Dedifferentiated amniotic fluid mesenchymal stem cell (primary cell): ENCODE measurements around the gene SP3.

Source experiments
- DNase-seq: peaks from one replicate; pipeline ENCODE4 v3.0.0-alpha.2; 2016; ENCODE audit errors: extremely low spot score

The SP3 gene

DNA sequence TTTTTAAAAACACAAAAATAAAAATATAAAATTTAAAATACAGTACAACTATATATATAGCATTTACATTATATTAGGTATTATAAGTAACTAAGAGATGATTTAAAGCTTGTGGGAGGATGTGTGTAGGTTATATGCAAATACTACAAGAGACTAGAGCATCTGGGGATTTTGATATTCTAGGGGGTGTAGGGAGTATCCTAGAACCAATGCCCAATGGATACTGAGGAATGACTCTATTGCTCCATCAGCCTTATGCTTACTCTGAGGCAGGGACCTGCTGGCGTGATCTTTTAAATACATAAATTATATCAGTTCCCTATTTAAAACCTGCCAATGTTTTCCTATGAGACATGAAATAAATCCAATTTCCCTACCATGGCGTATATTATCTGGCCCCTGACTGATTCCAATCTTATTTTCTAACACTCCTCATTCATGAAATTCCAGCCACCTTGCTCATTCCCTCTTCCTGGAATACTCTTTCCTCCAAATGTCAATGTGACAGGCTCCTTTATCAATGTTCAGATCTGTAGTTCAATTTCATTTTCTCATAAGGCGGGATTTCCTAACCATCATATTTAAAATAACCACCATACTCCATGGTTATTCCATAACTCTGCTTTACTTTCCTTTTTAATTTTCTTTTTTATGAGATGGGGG lies 22.2 kb downstream of the SP3 start:
- no peak for DNase-seq

- no peak for DNase-seq
Observed at GRCh38 chr2:173941567-173941966, 23.6 kb downstream of the SP3 start.

- DNase-seq, result no peak
Observed at GRCh38 chr2:173940208-173941020, 24.8 kb downstream of the SP3 start.

- DNase-seq, result no peak
Observed at GRCh38 chr2:173938700-173939384, 26.3 kb downstream of the SP3 start.

DNA sequence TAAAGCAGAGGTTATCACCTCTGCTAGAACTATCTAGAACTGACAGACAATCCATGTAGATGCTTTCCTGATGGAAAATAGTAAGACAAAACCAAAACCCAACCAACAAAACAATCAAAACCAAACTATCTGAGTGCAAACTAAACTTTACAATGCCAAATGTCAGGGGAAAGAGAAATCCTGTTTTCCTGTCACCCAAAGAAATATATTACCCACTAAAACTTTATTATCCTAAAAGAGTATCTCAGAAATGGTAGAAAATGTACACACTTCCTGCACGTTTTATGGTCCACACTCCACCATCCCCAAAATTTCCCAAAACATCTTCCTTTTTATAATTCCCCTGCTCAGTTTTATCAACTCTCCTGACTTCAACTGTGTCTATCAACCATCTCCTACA lies 29.9 kb downstream of the SP3 start:
- DNase-seq, result no peak

DNA sequence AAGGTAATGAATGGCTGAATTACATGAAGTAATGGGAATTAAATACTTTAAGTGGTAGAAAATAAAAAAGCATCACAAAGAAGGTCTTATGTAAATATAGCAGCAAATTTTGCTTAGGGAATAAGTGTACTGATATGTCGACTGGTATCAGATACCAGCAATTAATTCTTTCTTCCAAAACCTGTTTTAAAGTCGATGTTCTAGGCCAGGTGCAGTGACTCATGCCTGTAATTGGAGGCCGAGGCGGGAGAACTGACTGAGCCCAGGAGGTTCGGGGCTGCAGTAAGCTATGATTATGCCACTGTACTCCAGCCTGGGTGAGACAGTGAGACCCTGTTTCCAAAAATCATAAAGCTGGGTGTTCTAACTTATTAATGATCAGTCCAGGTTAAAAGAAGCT lies 30.3 kb downstream of the SP3 start:
- DNase-seq, result no peak

DNA sequence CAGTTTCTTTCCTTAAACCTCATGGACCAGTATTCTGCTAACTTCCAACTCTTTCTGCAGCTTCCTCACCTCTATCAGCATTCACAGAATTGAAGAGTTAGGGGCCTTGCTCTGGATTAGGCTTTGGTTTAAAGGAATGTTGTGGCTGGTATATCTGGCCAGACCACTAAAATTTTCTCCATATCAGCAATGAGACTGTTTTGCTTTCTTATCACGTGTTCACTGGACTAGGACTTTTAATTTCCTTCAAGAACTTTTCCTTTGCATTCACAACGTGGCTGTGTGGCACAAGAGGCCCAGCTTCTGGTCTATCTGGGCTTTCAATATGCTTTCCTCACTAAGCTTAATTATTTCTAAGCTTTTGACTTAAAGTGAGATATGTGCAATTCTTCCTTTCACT lies 33.4 kb downstream of the SP3 start:
- DNase-seq, result no peak

DNA sequence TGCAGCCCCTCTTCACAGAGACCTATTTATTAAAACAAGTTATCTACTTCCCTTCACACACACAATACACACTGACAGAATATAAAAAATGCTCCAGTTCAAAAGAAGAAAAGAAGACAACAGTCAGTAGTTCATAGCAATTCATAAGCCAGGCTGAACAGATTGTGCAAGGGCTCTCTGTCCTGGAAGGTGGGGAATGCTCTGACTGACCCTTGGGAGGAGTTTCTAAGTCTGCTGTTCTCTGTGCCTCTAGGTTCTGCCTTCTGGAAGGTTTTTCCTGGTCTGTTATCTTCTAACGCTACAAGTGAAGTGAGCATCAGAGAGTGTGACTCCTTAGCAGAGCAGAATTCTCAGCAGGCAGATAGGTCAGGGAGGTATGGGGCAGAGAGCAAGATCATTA lies 35.7 kb downstream of the SP3 start:
- no peak for DNase-seq

- DNase-seq, result no peak
Observed at GRCh38 chr2:173926875-173927274, 38.3 kb downstream of the SP3 start.

DNA sequence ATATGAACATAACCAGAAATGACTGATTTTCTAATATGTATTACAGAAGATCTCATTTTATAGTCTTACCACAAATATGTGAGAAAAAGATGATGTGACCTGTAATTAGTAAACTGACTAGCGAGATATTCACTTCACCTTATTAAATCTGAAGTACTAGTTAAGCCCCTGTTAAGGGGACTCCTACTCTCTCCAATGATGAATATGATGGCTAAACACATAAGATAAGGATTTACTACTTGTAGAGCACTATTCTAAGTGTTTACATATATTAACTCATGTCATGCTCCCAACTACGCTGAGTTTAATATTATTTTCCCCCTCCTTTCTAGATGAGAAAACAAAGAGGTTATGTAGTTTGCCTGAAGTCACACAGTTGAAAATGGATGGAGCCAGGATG lies 40.9 kb downstream of the SP3 start:
- no peak for DNase-seq

- DNase-seq, result no peak
Observed at GRCh38 chr2:173922760-173923159, 42.4 kb downstream of the SP3 start.

DNA sequence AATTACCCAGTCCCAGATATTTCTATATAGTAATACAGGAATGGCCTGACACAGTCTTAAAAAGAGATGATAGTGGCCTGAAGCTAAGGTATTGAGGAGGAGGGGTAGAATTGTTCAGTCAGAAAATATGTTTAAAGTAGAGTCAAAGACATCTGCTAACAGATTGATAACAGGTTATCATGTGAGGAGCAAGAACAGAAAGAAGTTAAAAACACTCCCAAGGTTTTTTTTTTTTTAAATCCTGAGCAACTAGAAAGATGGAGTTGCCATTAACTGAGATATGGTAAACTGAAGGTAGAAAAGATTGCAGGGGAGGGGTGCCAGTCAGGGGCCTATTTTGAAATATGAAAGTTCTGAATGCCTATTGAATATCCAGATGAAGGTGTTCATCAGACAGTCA lies 43.1 kb downstream of the SP3 start:
- no peak for DNase-seq

DNA sequence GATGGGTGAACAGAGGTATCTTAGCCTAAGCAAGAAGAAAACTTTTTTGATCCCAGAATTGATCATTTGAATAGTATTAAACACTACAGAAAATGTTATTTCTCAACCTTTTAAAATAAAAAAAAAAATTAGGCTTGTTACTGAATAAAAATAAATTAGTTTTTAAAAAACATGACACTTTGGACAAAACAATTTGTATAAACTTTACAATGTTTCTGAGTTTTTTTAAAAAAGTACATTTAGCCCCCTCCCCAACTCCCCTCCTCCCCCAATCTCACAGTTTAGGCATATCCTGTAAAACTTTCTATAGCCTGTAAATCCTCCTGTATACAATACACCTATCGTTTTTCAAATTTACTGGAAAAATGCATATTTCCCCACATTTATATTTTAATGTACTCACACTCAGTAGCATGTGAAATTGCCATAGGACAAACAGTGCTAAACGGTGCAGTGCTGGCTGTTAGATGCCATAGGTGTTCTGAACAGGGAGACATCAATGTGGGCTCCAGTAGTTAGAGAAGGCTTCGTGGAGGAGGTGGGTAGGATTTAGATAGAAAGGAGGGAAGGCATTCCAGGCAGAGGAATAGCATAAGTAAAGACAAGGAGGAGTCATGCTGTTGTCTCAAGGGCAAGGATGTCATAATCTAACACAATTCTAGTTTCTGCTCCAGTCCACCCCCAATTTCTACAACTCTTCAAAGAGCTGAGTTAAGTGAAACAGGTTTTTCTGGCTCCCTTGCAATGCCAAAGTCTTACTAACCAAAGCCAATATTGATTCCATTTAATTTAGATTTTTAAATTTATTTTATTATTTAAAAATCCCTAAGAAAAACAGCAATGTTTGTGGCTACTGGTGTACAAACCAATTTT lies 50.9 kb downstream of the SP3 start:
- no peak for DNase-seq

DNA sequence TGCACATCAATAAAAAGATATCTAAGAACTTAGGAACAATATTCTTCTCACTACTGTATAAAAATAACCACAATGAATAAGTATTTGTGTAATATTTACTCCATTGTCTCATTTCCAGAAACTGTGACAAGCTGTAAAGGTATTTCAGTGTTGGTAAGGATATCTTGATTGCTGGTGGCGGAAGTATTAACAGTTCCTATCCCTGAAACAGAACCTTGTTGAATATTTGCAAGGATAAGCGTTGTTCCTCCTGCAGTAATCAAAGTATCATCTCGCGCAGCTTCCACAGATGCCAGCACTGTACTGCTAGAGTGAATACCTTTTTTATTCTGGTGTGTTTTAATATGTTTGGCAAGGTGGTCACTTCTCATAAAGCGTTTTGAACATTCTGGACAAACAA lies 55.3 kb downstream of the SP3 start:
- no peak for DNase-seq

GRCh38 chr2:173906626-173907025 lies 58.5 kb downstream of the SP3 start:
- no peak for DNase-seq

DNA sequence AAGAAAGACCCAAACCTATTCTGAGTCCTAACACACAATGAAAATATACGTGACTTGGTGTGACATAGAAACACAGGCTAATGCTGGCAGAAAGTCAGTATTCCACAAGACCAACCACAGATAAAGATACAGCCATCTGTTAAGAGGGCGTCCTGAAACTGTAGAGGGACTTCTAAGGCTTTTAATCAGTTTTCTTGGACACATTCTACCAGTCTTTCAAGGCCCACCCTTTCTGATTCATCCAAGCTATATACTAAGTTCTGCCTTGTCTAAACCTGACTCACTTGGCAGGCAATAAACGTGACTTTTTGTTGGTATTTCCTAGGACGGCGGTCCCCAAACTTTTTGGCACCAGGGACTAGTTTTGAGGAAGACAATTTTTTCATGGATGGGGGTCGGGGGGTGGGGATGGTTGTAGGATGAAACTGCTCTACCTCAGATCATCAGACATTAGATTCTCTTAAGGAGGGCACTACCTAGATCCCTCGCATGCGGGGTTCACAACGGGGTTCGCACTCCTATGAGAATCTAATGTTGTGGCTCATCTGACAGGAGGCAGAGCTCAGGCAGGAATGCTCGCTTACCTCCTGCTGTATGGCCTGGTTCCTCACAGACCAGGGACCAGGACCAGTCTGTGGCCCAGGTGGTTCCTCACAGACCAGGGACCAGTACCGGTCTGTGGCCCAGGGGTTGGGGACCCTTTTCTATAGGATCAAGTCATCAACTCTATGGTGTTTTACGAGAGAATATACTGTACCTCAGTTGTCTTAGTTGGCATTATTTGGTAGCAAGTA lies 61.4 kb downstream of the SP3 start:
- no peak for DNase-seq

- no peak for DNase-seq
Observed at GRCh38 chr2:173898996-173899395, 66.2 kb downstream of the SP3 start.

- no peak for DNase-seq
Observed at GRCh38 chr2:173898178-173898668, 67.0 kb downstream of the SP3 start.

DNA sequence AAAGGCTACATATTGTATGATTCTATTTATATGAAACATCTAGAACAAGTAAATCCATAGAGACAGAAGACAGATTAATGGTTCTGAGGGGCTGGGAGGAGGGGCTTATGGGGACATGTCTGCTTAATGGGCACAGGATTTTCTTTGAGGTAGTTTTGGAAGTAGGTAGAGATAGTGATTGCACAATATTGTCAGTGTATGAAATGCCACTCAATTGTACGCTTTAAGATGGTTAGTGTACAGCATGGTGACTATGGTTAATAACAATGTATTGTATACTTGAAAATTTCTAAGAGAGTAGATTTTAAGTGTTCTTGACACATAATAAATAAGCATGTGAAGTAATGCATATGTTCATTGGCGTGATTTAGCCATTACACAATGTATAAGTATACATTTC lies 68.4 kb downstream of the SP3 start:
- no peak for DNase-seq

GRCh38 chr2:173892341-173892740 lies 72.8 kb downstream of the SP3 start:
- no peak for DNase-seq
